WTC11 (cell line): Measurements from ENCODE around the gene HID1. TPM values are rescaled to one million over a fixed set of nuclear protein-coding genes. Genes with fewer than 3 reads are reported as not detected.

Experiments
- ATAC-seq: fragments of 200-7000 bp; cut with Tn5 transposase; 2 replicates; pipeline ENCODE4 v1.10.0; 2021; ENCODE audit warnings: mild to moderate bottlenecking, moderate library complexity
- CTCF ChIA-PET: fragments of 300-600 bp; sonication (Branson Sonifier 250); formaldehyde crosslinking; loops from one replicate; lab custom pipeline; 2021; ENCODE audit warnings: antibody characterized with exemption; lab: Charles Lee
- POLR2A ChIA-PET: fragments of 350-600 bp; sonication (Branson Sonifier 250); formaldehyde crosslinking; loops from one replicate; lab custom pipeline; 2021; ENCODE audit warnings: antibody characterized with exemption; lab: Charles Lee
- DNase-seq: peaks from one replicate; pipeline ENCODE4 v3.0.0; 2021; ENCODE audit warnings: low spot score
- H3K27ac Mint-ChIP-seq: 2 replicates; pipeline ENCODE4 v1.8.0; 2021; ENCODE audit warnings: mixed read lengths
- H3K27me3 Mint-ChIP-seq: 2 replicates; pipeline ENCODE4 v1.8.0; 2021; ENCODE audit warnings: low read depth, mild to moderate bottlenecking, moderate library complexity, mixed read lengths
- H3K36me3 Mint-ChIP-seq: 2 replicates; pipeline ENCODE4 v1.8.0; 2021; ENCODE audit warnings: mixed read lengths
- H3K4me1 Mint-ChIP-seq: 2 replicates; pipeline ENCODE4 v1.8.0; 2022; ENCODE audit warnings: mixed read lengths
- H3K4me3 Mint-ChIP-seq: 2 replicates; pipeline ENCODE4 v1.8.0; 2021; ENCODE audit warnings: mild to moderate bottlenecking, moderate library complexity, mixed read lengths
- H3K9me3 Mint-ChIP-seq: 2 replicates; pipeline ENCODE4 v1.8.0; 2021; ENCODE audit warnings: mixed read lengths
- ATF2 ChIP-seq: sonication (generic); formaldehyde crosslinking; IDR thresholded peaks from 2 replicates; pipeline ENCODE4 v1.8.1; 2022; ENCODE audit warnings: low read depth, missing genetic modification reagents, borderline replicate concordance
- CBFB ChIP-seq: sonication (generic); formaldehyde crosslinking; IDR thresholded peaks from 2 replicates; pipeline ENCODE4 v1.8.1; 2022; ENCODE audit warnings: mild to moderate bottlenecking, low read depth, missing genetic modification reagents
- CDX4 ChIP-seq: fragments of 250-450 bp; sonication (Bioruptor Pico); IDR thresholded peaks from 2 replicates; pipeline ENCODE4 v1.9.0; 2021; ENCODE audit warnings: moderate library complexity, mild to moderate bottlenecking, inconsistent platforms, borderline replicate concordance
- CREM ChIP-seq: sonication (generic); formaldehyde crosslinking; IDR thresholded peaks from 2 replicates; pipeline ENCODE4 v1.8.1; 2022; ENCODE audit warnings: mild to moderate bottlenecking, missing genetic modification reagents, moderate library complexity
- ETV6 ChIP-seq: sonication (generic); formaldehyde crosslinking; IDR thresholded peaks from 2 replicates; pipeline ENCODE4 v1.8.1; 2022; ENCODE audit warnings: mild to moderate bottlenecking, missing genetic modification reagents
- FOXJ3 ChIP-seq: sonication (generic); formaldehyde crosslinking; IDR thresholded peaks from 2 replicates; pipeline ENCODE4 v1.9.0; 2021; ENCODE audit warnings: missing genetic modification reagents, mild to moderate bottlenecking, borderline replicate concordance
- FOXP4 ChIP-seq: sonication (generic); formaldehyde crosslinking; IDR thresholded peaks from 2 replicates; pipeline ENCODE4 v1.8.0; 2022; ENCODE audit warnings: mild to moderate bottlenecking, missing genetic modification reagents
- GRHL2 ChIP-seq: fragments of 250-450 bp; sonication (Bioruptor Pico); IDR thresholded peaks from 2 replicates; pipeline ENCODE4 v1.8.0; 2022; ENCODE audit warnings: mild to moderate bottlenecking, moderate library complexity; ENCODE audit not compliant: insufficient replicate concordance, severe bottlenecking
- GTF2I ChIP-seq: fragments of 250-450 bp; sonication (Bioruptor Pico); conservative IDR thresholded peaks from 2 replicates; pipeline ENCODE4 v1.4.0; 2021; ENCODE audit warnings: mild to moderate bottlenecking
- HMGA2 ChIP-seq: fragments of 250-450 bp; sonication (Bioruptor Pico); IDR thresholded peaks from 2 replicates; pipeline ENCODE4 v1.4.0; 2021; ENCODE audit warnings: mild to moderate bottlenecking, moderate library complexity
- IRF1 ChIP-seq: sonication (generic); formaldehyde crosslinking; IDR thresholded peaks from 2 replicates; pipeline ENCODE4 v1.8.0; 2023; ENCODE audit warnings: missing genetic modification reagents
- JAZF1 ChIP-seq: fragments of 250-450 bp; sonication (Bioruptor Pico); IDR thresholded peaks from 2 replicates; pipeline ENCODE4 v1.9.0; 2021; ENCODE audit warnings: moderate library complexity, mild to moderate bottlenecking, inconsistent platforms
- MLX ChIP-seq: sonication (generic); formaldehyde crosslinking; IDR thresholded peaks from 2 replicates; pipeline ENCODE4 v1.8.1; 2023; ENCODE audit warnings: mild to moderate bottlenecking, missing genetic modification reagents, moderate library complexity
- NFATC4 ChIP-seq: fragments of 250-450 bp; sonication (Bioruptor Pico); IDR thresholded peaks from 2 replicates; pipeline ENCODE4 v1.9.0; 2021; ENCODE audit warnings: mild to moderate bottlenecking
- RELA ChIP-seq: sonication (generic); formaldehyde crosslinking; IDR thresholded peaks from 2 replicates; pipeline ENCODE4 v1.8.1; 2022; ENCODE audit warnings: missing genetic modification reagents, mild to moderate bottlenecking, borderline replicate concordance
- ZNF232 ChIP-seq: sonication (generic); formaldehyde crosslinking; IDR thresholded peaks from 2 replicates; pipeline ENCODE4 v1.8.0; 2022; ENCODE audit warnings: mild to moderate bottlenecking, missing genetic modification reagents
- ZNF263 ChIP-seq: sonication (generic); formaldehyde crosslinking; IDR thresholded peaks from 2 replicates; pipeline ENCODE4 v1.8.1; 2022; ENCODE audit warnings: low read depth, mild to moderate bottlenecking, moderate library complexity, missing genetic modification reagents
- ZNF317 ChIP-seq: sonication (generic); formaldehyde crosslinking; IDR thresholded peaks from 2 replicates; pipeline ENCODE4 v1.8.1; 2023; ENCODE audit warnings: low read depth, mild to moderate bottlenecking, moderate library complexity, missing genetic modification reagents, borderline replicate concordance
- ZNF396 ChIP-seq: fragments of 250-450 bp; sonication (Bioruptor Pico); IDR thresholded peaks from 2 replicates; pipeline ENCODE4 v1.8.0; 2021; ENCODE audit warnings: mild to moderate bottlenecking, moderate library complexity, borderline replicate concordance
- ZNF425 ChIP-seq: fragments of 250-450 bp; sonication (Bioruptor Pico); conservative IDR thresholded peaks from 2 replicates; pipeline ENCODE4 v1.9.0; 2021; ENCODE audit warnings: mild to moderate bottlenecking
- ZSCAN18 ChIP-seq: fragments of 250-450 bp; sonication (Bioruptor Pico); IDR thresholded peaks from 2 replicates; pipeline ENCODE4 v2.1.2; 2022; ENCODE audit warnings: mild to moderate bottlenecking, moderate library complexity
- total RNA-seq: library from RNA; stranded (reverse); gene quantifications from 3 replicates; pipeline ENCODE4 v1.2.3, GENCODE V29; 2021

HID1 gene
- total RNA-seq, 1 experiment from 2014 or later, result 16.7 TPM

- H3K36me3 Mint-ChIP-seq, result no peaks in the 10 kb centered on the region
- no peaks in the 10 kb centered on the region for H3K9me3 Mint-ChIP-seq
- no peak for TF ChIP-seq ZNF232 (CRISPR knock-in tag)
- no peak for TF ChIP-seq GRHL2
- no peak for TF ChIP-seq MLX (CRISPR knock-in tag)
- ATAC-seq (no peak), DNase-seq (no peak)
- peaks cover 9% of the 10 kb centered on the region for H3K27me3 Mint-ChIP-seq
- H3K4me1 Mint-ChIP-seq, result peaks cover 9% of the 10 kb centered on the region
- no peak overlapping the region for H3K4me3 Mint-ChIP-seq
- POLR2A ChIA-PET, result no interaction called here
- H3K27ac Mint-ChIP-seq, result no peak overlapping the region
- CTCF ChIA-PET, result interaction anchor here (1.4 to 2.8 kb wide), 3 partner anchors 10 to 27 kb away, joined by 3 to 17 read pairs (median 11); partner anchors contain the start of gene OTOP2
Measured at GRCh38 chr17:74951065-74951464, 21.5 kb downstream of the HID1 start.

GRCh38 chr17:74950207-74950606 lies 22.4 kb downstream of the HID1 start:
- POLR2A ChIA-PET, result no interaction called here
- no peak for ATAC-seq
- H3K4me1 Mint-ChIP-seq, result peaks cover 13% of the 10 kb centered on the region
- peaks cover 9% of the 10 kb centered on the region for H3K27me3 Mint-ChIP-seq
- H3K4me3 Mint-ChIP-seq, result no peak overlapping the region
- TF ChIP-seq ZNF317 (CRISPR knock-in tag) (no peak), JAZF1 (CRISPR knock-in tag) (no peak), NFATC4 (CRISPR knock-in tag) (no peak), CBFB (CRISPR knock-in tag) (no peak), ETV6 (CRISPR knock-in tag) (no peak), FOXJ3 (CRISPR knock-in tag) (no peak), ZNF425 (CRISPR knock-in tag) (no peak), IRF1 (CRISPR knock-in tag) (no peak)
- TF ChIP-seq, all 79 proteins: peak for 0
- no peaks in the 10 kb centered on the region for H3K36me3 Mint-ChIP-seq
- H3K27ac Mint-ChIP-seq, result no peak overlapping the region
- DNase-seq, result no peak
- no peaks in the 10 kb centered on the region for H3K9me3 Mint-ChIP-seq
- CTCF ChIA-PET, result interaction anchor here (0.9 to 5.9 kb wide), 8 partner anchors 8 to 85 kb away, joined by 3 to 56 read pairs (median 12); partner anchors contain the start of genes OTOP2 and OTOP3

GRCh38 chr17:74949455-74950115 lies 23.0 kb downstream of the HID1 start:
- peaks cover 9% of the 10 kb centered on the region for H3K27me3 Mint-ChIP-seq
- no peak for DNase-seq
- no peak overlapping the region for H3K4me3 Mint-ChIP-seq
- H3K27ac Mint-ChIP-seq, result no peak overlapping the region; the same call in 1 of the 2 replicates
- POLR2A ChIA-PET, result no interaction called here
- no peak for ATAC-seq
- no peaks in the 10 kb centered on the region for H3K36me3 Mint-ChIP-seq
- H3K4me1 Mint-ChIP-seq, result peaks cover 14% of the 10 kb centered on the region
- CTCF ChIA-PET, result interaction anchor here (0.6 to 5.9 kb wide), 12 partner anchors 8 to 420 kb away, joined by 3 to 56 read pairs (median 4); partner anchors contain the start of genes OTOP2 and OTOP3
- H3K9me3 Mint-ChIP-seq, result no peaks in the 10 kb centered on the region
- TF ChIP-seq RELA (CRISPR knock-in tag) (no peak), IRF1 (CRISPR knock-in tag) (no peak), ZNF263 (no peak), HMGA2 (CRISPR knock-in tag) (no peak), FOXP4 (CRISPR knock-in tag) (no peak), ZNF396 (CRISPR knock-in tag) (no peak), CDX4 (CRISPR knock-in tag) (no peak), ZSCAN18 (CRISPR knock-in tag) (no peak), ATF2 (CRISPR knock-in tag) (no peak), ZNF232 (CRISPR knock-in tag) (no peak), CREM (CRISPR knock-in tag) (no peak), GTF2I (CRISPR knock-in tag) (no peak)
